Measurements from ENCODE around the gene HOOK2. TPM values are rescaled to one million over a fixed set of nuclear protein-coding genes. Genes with fewer than 3 reads are reported as not detected.

Gene HOOK2
- total and polyA plus RNA-seq, 2 of the 13 experiments (the other 11 are each of a cell fraction or from before 2014, with no cell fraction given) = 9.2 to 12.9 TPM

DNA sequence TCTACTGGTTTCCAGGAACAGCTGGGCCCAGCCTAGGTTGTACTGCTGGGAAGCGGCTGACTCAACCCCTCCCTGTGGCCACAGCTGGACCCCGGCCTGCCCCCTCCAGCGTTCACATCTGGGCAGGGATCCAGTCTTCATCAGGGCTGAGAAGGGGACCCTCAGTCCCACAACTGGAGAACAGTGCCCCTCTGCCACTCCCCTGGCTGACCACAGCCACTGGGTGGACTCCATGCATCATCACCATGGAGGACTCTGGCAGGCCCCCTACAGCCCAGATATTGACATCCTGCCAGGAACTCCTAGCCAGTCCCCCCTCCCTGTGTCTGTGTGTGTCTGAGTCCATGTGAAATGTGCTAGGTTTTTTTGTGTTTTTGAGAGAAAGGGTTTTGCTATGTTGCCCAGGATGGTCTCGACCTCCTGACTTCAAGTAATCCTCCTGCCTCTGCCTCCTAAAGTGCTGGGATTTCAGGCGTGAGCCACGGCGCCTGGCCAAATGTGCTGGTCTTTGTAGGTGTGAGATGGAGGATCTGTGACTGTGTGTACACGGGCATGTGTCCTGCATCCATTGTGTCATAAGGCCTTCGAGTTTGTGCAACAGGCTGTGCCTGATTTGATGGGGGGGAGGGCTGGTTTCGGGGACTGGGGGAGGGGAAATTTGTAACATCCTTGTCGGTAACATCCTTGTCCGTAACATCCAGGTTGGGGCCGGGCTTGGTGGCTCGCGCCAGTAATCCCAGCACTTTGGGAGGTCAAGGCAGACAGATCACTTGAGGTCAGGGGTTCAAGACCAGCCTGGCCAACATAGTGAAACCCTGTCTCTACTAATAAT lies 4.0 kb upstream of the HOOK2 start (continued):
- TF ChIP-seq ZNF773 (CRISPR knock-in tag; IDR thresholded peaks at IDR 0.05; ENCODE audit: borderline replicate concordance) (no peak), PRDM4 (CRISPR knock-in tag; IDR thresholded peaks at IDR 0.05; ENCODE audit: borderline replicate concordance) (no peak), ZNF333 (CRISPR knock-in tag; IDR thresholded peaks at IDR 0.05; ENCODE audit: borderline replicate concordance) (no peak), ZFP37 (CRISPR knock-in tag; IDR thresholded peaks at IDR 0.05; ENCODE audit: borderline replicate concordance) (no peak), JARID2 (CRISPR knock-in tag; IDR thresholded peaks at IDR 0.05; ENCODE audit: insufficient replicate concordance) (no peak), SP140L (CRISPR knock-in tag; IDR thresholded peaks at IDR 0.05; ENCODE audit: borderline replicate concordance) (no peak), ZNF878 (CRISPR knock-in tag; IDR thresholded peaks at IDR 0.05) (no peak), HMGA1 (CRISPR knock-in tag; conservative IDR thresholded peaks at IDR 0.05) (no peak), TFAP4 (IDR thresholded peaks at IDR 0.05; ENCODE audit: borderline replicate concordance, low read depth) (peak; percentile 73; the same call in 1 of the 2 replicates), ZNF572 (CRISPR knock-in tag; IDR thresholded peaks at IDR 0.05) (no peak), POLR2A (IDR thresholded peaks at IDR 0.05; ENCODE audit: insufficient read depth in 1 of 2, low read depth in 2 of 2, low read length in 2 of 2) (no peak), KLF13 (CRISPR knock-in tag; IDR thresholded peaks at IDR 0.05) (no peak), ZFP36L1 (CRISPR knock-in tag; IDR thresholded peaks at IDR 0.05) (no peak), ATF6 (CRISPR knock-in tag; conservative IDR thresholded peaks at IDR 0.05) (no peak), DPF2 (CRISPR knock-in tag; IDR thresholded peaks at IDR 0.05; ENCODE audit: borderline replicate concordance, low read depth) (no peak), ZNF841 (CRISPR knock-in tag; IDR thresholded peaks at IDR 0.05; ENCODE audit: borderline replicate concordance) (no peak), ZNF451 (CRISPR knock-in tag; IDR thresholded peaks at IDR 0.05) (no peak), ZNF530 (CRISPR knock-in tag; IDR thresholded peaks at IDR 0.05; ENCODE audit: low read depth) (no peak), ZNF260 (CRISPR knock-in tag; IDR thresholded peaks at IDR 0.05; ENCODE audit: borderline replicate concordance, low read depth) (no peak), U2AF2 (IDR thresholded peaks at IDR 0.05; ENCODE audit: low read depth, low read length) (no peak)
- TF ChIP-seq, protein P1, sequence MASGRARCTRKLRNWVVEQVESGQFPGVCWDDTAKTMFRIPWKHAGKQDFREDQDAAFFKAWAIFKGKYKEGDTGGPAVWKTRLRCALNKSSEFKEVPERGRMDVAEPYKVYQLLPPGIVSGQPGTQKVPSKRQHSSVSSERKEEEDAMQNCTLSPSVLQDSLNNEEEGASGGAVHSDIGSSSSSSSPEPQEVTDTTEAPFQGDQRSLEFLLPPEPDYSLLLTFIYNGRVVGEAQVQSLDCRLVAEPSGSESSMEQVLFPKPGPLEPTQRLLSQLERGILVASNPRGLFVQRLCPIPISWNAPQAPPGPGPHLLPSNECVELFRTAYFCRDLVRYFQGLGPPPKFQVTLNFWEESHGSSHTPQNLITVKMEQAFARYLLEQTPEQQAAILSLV (CRISPR knock-in tag; IDR thresholded peaks at IDR 0.05; ENCODE audit: borderline replicate concordance) = no peak
- TF ChIP-seq, protein P2, sequence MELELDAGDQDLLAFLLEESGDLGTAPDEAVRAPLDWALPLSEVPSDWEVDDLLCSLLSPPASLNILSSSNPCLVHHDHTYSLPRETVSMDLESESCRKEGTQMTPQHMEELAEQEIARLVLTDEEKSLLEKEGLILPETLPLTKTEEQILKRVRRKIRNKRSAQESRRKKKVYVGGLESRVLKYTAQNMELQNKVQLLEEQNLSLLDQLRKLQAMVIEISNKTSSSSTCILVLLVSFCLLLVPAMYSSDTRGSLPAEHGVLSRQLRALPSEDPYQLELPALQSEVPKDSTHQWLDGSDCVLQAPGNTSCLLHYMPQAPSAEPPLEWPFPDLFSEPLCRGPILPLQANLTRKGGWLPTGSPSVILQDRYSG (CRISPR knock-in tag; IDR thresholded peaks at IDR 0.05) = no peak

All from HepG2 (cell line).